GM12892 (cell line): ENCODE results near the gene FAM32A.

Experiments
- DNase-seq: peaks from one replicate; pipeline ENCODE4 v3.0.0; 2011; ENCODE audit not compliant: insufficient read length
- FAIRE-seq: peaks from 2 replicates; lab custom pipeline; 2011; peaks lifted over from hg19 to GRCh38; lab: Jason Lieb, UNC
- POLR2A ChIP-seq: IDR thresholded peaks from 2 replicates; pipeline ENCODE4 v1.6.1; 2011; ENCODE audit warnings: low read depth, low read length, control low read depth
- POLR2AphosphoS5 ChIP-seq: IDR thresholded peaks from 2 replicates; pipeline ENCODE4 v1.6.1; 2011; ENCODE audit warnings: low read depth, low read length, control low read depth
- TAF1 ChIP-seq: IDR thresholded peaks from 2 replicates; pipeline ENCODE4 v1.6.1; 2011; ENCODE audit warnings: low read depth, mild to moderate bottlenecking, control low read depth, low read length, borderline replicate concordance

The FAM32A gene

GRCh38 chr19:16153582-16154336 is 31.5 kb upstream of the FAM32A start:
- DNase-seq (no peak), FAIRE-seq (no peak)
- TF ChIP-seq TAF1: no peak
- TF ChIP-seq POLR2A: no peak
- TF ChIP-seq POLR2AphosphoS5: no peak

- no peak for FAIRE-seq
- DNase-seq: no peak
- no peak; the same call in 1 of the 2 replicates for TF ChIP-seq POLR2A
- no peak for TF ChIP-seq TAF1
- no peak for TF ChIP-seq POLR2AphosphoS5
Observed at GRCh38 chr19:16154557-16154956, 30.7 kb upstream of the FAM32A start.

- no peak for DNase-seq
- FAIRE-seq: no peak
- TF ChIP-seq POLR2AphosphoS5 (no peak), POLR2A (0 out of 2 replicates have a peak, but pooled peaks have one; percentile 10), TAF1 (no peak)
Observed at GRCh38 chr19:16155128-16155527, 30.1 kb upstream of the FAM32A start.

GRCh38 chr19:16156904-16157303 is 28.3 kb upstream of the FAM32A start:
- TF ChIP-seq TAF1: no peak
- no peak; the same call in 1 of the 2 replicates for TF ChIP-seq POLR2A
- TF ChIP-seq POLR2AphosphoS5: no peak
- DNase-seq (no peak), FAIRE-seq (no peak)

GRCh38 chr19:16157601-16158000 is 27.6 kb upstream of the FAM32A start:
- FAIRE-seq: no peak
- DNase-seq: no peak

GRCh38 chr19:16159655-16160054 is 25.6 kb upstream of the FAM32A start:
- DNase-seq (no peak), FAIRE-seq (no peak)
- no peak for TF ChIP-seq TAF1
- TF ChIP-seq POLR2A: no peak
- TF ChIP-seq POLR2AphosphoS5: no peak

More at GRCh38 chr19:16157601-16158000, 27.6 kb upstream of the FAM32A start:
- TF ChIP-seq TAF1 (no peak), POLR2A (peak; percentile 49; the same call in 1 of the 2 replicates), POLR2AphosphoS5 (peak; percentile 77)

GRCh38 chr19:16160445-16160942 is 24.7 kb upstream of the FAM32A start:
- DNase-seq: no peak
- FAIRE-seq: no peak
- no peak; the same call in 1 of the 2 replicates for TF ChIP-seq POLR2A
- no peak for TF ChIP-seq TAF1
- TF ChIP-seq POLR2AphosphoS5: peak; percentile 31; the same call in 1 of the 2 replicates

GRCh38 chr19:16160943-16161560 is 24.2 kb upstream of the FAM32A start:
- TF ChIP-seq POLR2AphosphoS5: no peak; the same call in 1 of the 2 replicates
- no peak for TF ChIP-seq POLR2A
- TF ChIP-seq TAF1: no peak
- FAIRE-seq (no peak), DNase-seq (no peak)

GRCh38 chr19:16161840-16162239 is 23.4 kb upstream of the FAM32A start:
- no peak for TF ChIP-seq POLR2A
- TF ChIP-seq TAF1: no peak
- TF ChIP-seq POLR2AphosphoS5: no peak
- FAIRE-seq: no peak

GRCh38 chr19:16164222-16164890 is 20.9 kb upstream of the FAM32A start:
- FAIRE-seq: no peak
- TF ChIP-seq POLR2A: no peak
- no peak for TF ChIP-seq POLR2AphosphoS5
- TF ChIP-seq TAF1: no peak
- no peak for DNase-seq

More at GRCh38 chr19:16161840-16162239, 23.4 kb upstream of the FAM32A start:
- no peak for DNase-seq

- FAIRE-seq (no peak), DNase-seq (no peak)
- TF ChIP-seq TAF1 (no peak), POLR2A (no peak), POLR2AphosphoS5 (no peak)
Observed at GRCh38 chr19:16166417-16166816, 18.8 kb upstream of the FAM32A start.
